Measurements from ENCODE around the gene VSIR.

The VSIR gene

DNA sequence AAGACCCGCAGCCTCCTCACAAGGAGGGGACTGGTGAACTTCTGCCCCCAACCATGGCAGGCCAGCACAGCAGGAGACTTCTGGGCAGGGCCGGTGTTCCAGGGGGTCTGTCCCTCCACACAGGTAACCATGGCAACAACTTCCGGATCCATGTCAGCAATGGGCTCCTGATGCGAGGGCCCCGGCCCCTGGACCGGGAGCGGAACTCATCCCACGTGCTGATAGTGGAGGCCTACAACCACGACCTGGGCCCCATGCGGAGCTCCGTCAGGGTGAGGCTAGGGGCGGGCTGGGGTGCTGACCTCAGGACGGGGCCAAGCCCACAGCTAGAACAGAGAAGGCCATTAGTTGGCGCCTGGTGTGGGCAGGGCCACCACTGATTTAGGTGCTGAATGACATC lies 48.1 kb downstream of the VSIR start:
- TF ChIP-seq FOXP2 (optimal IDR thresholded peaks at IDR 0.05; ENCODE audit: borderline replicate concordance, extremely low read depth, extremely low read length, insufficient read depth) (no peak), TAF1 (IDR thresholded peaks at IDR 0.05; ENCODE audit: borderline replicate concordance, insufficient read depth, low read length) (no peak), POLR2AphosphoS5 (IDR thresholded peaks at IDR 0.05; ENCODE audit: low read depth, low read length) (no peak), SIN3A (IDR thresholded peaks at IDR 0.05; ENCODE audit: borderline replicate concordance, insufficient read depth, low read length) (no peak)
- TF ChIP-seq, protein P1, sequence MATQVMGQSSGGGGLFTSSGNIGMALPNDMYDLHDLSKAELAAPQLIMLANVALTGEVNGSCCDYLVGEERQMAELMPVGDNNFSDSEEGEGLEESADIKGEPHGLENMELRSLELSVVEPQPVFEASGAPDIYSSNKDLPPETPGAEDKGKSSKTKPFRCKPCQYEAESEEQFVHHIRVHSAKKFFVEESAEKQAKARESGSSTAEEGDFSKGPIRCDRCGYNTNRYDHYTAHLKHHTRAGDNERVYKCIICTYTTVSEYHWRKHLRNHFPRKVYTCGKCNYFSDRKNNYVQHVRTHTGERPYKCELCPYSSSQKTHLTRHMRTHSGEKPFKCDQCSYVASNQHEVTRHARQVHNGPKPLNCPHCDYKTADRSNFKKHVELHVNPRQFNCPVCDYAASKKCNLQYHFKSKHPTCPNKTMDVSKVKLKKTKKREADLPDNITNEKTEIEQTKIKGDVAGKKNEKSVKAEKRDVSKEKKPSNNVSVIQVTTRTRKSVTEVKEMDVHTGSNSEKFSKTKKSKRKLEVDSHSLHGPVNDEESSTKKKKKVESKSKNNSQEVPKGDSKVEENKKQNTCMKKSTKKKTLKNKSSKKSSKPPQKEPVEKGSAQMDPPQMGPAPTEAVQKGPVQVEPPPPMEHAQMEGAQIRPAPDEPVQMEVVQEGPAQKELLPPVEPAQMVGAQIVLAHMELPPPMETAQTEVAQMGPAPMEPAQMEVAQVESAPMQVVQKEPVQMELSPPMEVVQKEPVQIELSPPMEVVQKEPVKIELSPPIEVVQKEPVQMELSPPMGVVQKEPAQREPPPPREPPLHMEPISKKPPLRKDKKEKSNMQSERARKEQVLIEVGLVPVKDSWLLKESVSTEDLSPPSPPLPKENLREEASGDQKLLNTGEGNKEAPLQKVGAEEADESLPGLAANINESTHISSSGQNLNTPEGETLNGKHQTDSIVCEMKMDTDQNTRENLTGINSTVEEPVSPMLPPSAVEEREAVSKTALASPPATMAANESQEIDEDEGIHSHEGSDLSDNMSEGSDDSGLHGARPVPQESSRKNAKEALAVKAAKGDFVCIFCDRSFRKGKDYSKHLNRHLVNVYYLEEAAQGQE (IDR thresholded peaks at IDR 0.05; ENCODE audit: insufficient read depth in 1 of 2, low read depth in 2 of 2, low read length in 2 of 2): no peak

DNA sequence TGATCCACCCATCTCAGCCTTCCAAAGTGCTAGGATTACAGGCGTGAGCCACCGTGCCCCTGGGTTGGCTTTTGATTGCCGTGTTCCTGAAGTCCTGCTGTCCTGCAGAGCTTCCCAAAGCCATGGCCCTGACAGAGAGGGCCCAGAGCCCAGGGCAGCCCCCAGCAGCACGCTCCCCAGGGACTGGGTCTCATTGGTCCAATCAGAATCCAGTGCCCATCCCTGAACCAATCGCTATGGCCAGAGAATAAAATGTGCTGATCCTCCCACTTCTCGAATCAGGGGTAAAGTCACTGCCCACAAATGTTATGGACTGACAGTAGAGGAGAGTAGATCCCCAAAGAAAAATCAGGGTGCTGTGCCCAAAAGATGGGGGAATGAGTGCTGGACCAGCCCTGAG lies 48.8 kb downstream of the VSIR start:
- no peak for TF ChIP-seq FOXP2 (optimal IDR thresholded peaks at IDR 0.05; ENCODE audit: borderline replicate concordance, extremely low read depth, extremely low read length, insufficient read depth)
- TF ChIP-seq, protein P1 (IDR thresholded peaks at IDR 0.05; ENCODE audit: insufficient read depth in 1 of 2, low read depth in 2 of 2, low read length in 2 of 2): no peak
- TF ChIP-seq SIN3A (IDR thresholded peaks at IDR 0.05; ENCODE audit: borderline replicate concordance, insufficient read depth, low read length): no peak
- no peak for TF ChIP-seq POLR2AphosphoS5 (IDR thresholded peaks at IDR 0.05; ENCODE audit: low read depth, low read length)
- TF ChIP-seq TAF1 (IDR thresholded peaks at IDR 0.05; ENCODE audit: borderline replicate concordance, insufficient read depth, low read length): no peak

DNA sequence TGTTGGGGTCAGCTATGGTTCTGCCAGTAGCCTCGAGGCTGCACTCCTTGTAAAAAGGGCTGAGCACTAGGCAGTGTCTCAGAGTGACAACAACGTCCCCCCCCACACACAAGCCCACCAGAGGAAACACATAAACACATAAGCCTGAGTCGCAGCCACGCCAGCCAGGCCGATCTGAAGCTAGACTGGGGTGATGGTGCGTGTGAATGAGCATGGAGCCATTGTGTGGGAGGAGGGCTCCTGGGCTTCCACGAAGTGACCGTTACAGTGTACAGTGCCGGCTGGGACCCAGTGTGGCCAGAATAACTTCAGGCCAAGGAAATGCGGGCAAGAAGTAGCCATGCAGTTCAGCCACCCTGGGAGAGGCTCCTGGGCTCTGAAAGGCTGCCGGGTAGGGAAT lies 50.0 kb downstream of the VSIR start:
- TF ChIP-seq, protein P1 (IDR thresholded peaks at IDR 0.05; ENCODE audit: insufficient read depth in 1 of 2, low read depth in 2 of 2, low read length in 2 of 2): no peak
- no peak for TF ChIP-seq SIN3A (IDR thresholded peaks at IDR 0.05; ENCODE audit: borderline replicate concordance, insufficient read depth, low read length)
- no peak for TF ChIP-seq POLR2AphosphoS5 (IDR thresholded peaks at IDR 0.05; ENCODE audit: low read depth, low read length)
- TF ChIP-seq FOXP2 (optimal IDR thresholded peaks at IDR 0.05; ENCODE audit: borderline replicate concordance, extremely low read depth, extremely low read length, insufficient read depth): no peak
- TF ChIP-seq TAF1 (IDR thresholded peaks at IDR 0.05; ENCODE audit: borderline replicate concordance, insufficient read depth, low read length): no peak

DNA sequence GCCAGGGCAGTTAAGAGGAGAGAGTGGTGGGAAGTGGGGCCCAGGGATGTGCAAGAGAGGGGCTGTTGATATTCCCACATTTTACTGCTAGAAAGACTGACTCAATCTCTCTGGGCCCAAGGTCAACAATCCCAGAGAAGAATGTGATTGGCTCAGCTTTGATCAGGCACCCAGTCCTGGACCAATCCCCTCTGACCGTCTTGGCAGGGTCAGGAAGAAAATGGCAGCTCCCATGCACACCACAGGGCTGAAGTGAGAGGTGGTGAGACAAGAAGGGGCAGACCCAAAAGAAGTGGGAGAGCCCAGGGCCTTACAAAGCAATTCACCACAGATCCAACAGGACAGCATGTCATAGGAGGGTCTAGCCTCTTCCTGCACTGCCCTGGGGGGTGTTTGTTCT lies 50.5 kb downstream of the VSIR start:
- TF ChIP-seq POLR2AphosphoS5 (IDR thresholded peaks at IDR 0.05; ENCODE audit: low read depth, low read length): no peak
- TF ChIP-seq, protein P1 (IDR thresholded peaks at IDR 0.05; ENCODE audit: insufficient read depth in 1 of 2, low read depth in 2 of 2, low read length in 2 of 2): no peak
- no peak for TF ChIP-seq TAF1 (IDR thresholded peaks at IDR 0.05; ENCODE audit: borderline replicate concordance, insufficient read depth, low read length)
- no peak for TF ChIP-seq SIN3A (IDR thresholded peaks at IDR 0.05; ENCODE audit: borderline replicate concordance, insufficient read depth, low read length)
- no peak for TF ChIP-seq FOXP2 (optimal IDR thresholded peaks at IDR 0.05; ENCODE audit: borderline replicate concordance, extremely low read depth, extremely low read length, insufficient read depth)

DNA sequence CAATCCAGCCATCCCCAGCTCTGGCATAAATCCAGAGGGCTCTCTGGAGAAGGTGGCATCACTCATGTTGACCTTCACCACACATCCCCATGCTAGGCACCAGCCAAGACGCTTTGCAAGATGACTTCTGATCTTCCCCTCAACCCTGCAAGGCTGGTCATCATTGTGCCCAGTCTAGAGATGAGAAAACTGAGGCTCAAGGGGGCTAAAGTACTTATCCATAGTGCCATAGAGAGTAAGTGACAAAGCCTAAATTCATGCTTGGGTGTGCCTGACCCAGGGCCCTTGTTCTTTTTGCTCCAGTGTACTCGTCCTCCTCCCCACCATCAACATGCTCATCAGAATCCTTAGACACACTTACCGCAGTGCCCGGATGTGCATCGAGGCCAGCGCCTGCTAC lies 52.0 kb downstream of the VSIR start:
- TF ChIP-seq POLR2AphosphoS5 (IDR thresholded peaks at IDR 0.05; ENCODE audit: low read depth, low read length) (no peak), FOXP2 (optimal IDR thresholded peaks at IDR 0.05; ENCODE audit: borderline replicate concordance, extremely low read depth, extremely low read length, insufficient read depth) (no peak), TAF1 (IDR thresholded peaks at IDR 0.05; ENCODE audit: borderline replicate concordance, insufficient read depth, low read length) (no peak), SIN3A (IDR thresholded peaks at IDR 0.05; ENCODE audit: borderline replicate concordance, insufficient read depth, low read length) (no peak)
- TF ChIP-seq, protein P1 (IDR thresholded peaks at IDR 0.05; ENCODE audit: insufficient read depth in 1 of 2, low read depth in 2 of 2, low read length in 2 of 2): no peak

All from PFSK-1 (cell line).